NCI-H524 (cell line): ENCODE results near the gene SPTLC1.
"Not testable (repeated sequence)": the region's sequence is repeated elsewhere in the genome, so short reads cannot be mapped to it uniquely, and the experiment has no call there.

Source experiments
- DNase-seq, 2 experiments: peaks; one replicate each; lab custom pipeline; 2025; lab: John Stamatoyannopoulos, UW

SPTLC1 gene

DNA sequence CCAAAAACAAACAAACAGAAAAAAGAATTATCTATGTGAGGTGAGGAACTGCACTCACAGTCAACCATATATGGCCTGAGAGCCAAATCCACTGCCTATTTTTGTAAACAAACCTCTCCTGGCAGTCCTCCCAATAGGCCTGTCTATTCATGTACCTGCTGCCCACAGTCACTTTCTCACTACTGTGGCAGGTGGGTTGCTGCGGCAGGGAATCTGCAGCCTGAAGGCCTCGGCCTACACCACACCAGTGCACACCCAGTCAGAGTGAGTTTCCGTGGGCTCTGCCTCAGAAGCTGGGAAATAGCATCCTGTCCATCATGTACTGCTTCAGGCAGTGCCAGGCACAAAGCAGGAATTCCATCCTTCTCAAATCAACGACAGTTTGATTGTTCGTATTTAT, 82.3 kb downstream of the SPTLC1 start:
- no peak for DNase-seq

DNA sequence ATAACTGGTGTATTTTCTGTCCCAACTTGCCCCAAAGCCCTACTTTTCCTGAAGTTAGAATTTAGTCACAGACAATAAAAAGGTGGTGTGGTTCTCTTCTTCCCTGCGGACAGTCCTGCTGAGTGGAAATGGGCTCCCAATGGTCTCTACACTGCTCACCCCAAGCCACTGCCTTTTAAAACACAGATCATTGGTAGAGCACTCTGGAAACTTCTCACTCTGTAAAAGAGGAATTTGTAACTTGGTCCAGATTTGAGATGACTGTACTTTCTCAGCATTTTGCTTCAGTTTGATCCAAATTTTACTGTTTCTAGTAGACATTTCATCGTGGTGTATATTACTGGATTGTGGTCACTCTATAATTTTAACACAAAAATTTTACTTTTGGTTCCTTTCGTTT, 84.8 kb downstream of the SPTLC1 start:
- no peak for DNase-seq

DNA sequence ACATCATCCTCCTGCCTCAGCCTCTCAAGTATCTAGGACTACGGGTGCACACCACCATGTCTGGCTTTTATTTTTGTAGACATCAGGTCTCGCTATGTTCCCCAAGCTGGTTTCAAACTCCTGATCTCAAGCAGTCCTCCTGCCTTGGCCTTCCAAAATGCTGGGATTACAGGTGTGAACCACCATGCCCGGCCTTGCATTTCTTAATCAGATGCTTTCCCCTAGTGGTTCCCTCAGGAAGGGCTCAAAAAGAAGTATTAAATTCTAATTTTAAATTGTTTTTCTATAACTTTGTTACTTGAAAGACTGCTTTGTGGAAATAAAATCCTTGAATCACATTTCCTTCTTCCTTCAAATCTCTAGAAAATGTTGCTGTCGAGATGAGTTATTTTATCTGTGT, 85.7 kb downstream of the SPTLC1 start:
- no peak for DNase-seq

DNA sequence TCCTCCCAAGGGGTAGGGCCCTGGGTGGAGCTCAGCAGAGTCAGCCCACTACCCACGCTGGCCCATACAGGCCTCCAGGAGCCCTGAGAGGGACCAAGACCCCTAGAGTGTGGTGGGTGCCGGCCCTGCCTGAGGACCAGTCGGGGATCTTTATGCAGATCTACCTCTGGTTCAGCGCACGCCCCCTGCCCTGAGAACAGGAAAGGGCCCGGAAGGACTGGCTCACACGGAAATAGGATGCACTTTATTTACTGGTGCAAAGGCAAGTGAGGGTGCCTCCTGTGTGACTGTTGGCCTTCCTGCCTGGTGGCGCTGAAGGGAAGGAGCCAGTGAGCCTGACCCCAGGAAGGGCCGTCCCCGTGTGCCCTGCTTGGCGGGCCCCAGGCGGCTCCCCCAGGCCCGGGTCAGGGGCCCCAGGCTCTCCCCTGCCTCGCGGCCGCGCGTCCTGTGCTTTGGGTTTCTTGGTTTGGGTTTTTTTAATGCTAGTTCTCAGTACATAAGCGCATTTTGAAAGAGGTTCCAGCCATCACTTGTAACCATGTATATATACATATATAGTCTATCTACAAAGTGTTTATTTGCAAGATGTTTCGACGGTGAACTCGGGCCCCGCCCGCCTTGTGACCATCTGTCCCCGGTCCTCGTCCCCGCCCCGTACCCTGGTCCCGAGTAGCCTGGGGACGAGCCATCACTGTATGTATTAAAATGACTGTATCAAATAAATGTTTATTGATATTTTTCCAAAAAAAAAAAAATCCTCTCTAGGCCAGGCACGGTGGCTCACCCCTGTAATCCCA, 88.8 kb downstream of the SPTLC1 start:
- DNase-seq: no peak

DNA sequence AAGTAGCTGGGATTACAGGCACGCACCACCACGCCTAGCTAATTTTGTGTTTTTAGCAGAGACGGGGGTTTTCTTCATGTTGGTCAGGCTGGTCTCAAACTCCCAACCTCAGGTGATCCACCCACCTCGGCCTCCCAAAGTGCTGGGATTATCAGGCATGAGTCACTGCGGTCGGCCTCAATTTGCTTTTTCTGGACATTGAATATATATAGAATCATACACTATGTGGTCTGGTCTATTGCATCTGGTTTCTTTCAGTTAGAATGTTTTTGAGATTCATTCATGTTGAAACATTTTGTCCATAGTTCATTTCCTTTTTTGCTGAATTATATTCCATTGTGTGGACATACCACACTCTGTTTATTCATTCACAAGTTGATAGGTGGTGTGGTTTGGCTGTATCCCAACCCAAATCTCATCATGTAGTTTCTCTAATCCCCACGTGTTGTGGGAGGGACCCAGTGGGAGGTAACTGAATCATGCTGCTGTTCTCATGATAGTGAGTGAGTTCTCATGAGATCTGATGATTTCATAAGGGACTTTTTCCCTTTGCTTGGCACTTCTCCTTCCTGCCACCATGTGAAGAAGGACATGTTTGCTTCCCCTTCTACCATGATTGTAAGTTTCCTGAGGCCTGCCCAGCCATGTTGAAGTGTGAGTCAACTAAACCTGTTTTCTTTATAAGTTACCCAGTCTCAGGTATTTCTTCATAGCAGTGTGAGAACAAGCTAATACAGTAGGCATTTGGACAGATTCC, 93.2 kb downstream of the SPTLC1 start:
- not testable (repeated sequence) for DNase-seq

DNA sequence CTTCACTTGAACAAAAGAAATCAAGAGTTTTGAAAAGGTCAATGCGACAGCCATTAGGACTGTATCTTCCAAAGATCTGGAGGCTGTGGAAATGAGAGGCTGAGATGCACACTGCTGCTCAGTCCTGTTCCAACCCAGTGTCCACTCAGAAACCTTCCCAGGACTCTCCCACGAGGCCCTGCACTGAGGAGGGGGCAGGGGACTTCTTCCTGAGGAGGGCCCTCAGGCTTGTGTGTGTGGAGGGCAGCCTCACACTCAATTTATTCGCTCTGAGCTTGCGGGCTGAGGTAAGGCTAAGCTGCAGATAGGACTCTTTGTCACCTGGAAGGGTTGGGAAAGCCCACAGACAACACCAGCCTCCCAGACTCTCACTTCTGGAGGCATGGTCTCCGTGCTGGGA, 95.6 kb downstream of the SPTLC1 start:
- no peak for DNase-seq

DNA sequence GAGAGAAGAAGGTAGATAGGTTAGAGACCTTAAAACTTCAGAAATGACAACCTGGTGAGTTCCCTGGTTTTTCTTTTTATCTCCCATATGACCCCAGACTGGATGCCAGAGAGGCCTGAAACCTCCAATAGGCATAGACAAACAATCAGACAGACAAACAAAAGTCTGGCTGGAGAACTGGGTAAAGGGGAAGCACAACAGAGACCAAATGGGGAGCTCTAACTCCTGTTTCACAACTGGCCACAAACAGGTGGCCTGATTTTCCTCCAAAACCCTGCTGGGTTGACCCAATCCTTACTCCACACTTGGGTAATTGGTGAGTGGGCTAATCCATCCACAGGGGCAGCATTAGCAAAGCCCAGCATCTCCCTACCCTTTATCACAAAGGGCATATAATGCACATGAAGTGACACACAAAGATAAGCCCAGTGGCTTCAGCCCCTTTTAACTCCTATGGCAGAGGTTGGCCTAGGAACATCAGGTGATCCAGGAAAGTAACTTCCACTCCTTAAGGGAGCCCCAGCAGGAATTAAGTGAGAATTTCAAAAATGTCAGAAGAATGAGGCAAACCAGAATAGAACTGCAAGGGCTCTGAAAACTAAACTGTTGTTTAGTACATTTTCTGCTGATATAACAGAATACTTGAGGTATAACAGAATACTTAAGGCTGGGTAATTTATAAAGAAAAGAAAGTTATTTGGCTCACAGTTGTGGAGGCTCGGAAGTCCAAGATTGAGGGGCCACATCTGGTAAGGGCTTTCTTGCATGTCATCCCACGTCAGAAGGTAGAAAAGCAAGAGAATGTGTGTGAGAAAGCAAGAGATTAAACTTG, 104.3 kb downstream of the SPTLC1 start:
- DNase-seq: no peak

DNA sequence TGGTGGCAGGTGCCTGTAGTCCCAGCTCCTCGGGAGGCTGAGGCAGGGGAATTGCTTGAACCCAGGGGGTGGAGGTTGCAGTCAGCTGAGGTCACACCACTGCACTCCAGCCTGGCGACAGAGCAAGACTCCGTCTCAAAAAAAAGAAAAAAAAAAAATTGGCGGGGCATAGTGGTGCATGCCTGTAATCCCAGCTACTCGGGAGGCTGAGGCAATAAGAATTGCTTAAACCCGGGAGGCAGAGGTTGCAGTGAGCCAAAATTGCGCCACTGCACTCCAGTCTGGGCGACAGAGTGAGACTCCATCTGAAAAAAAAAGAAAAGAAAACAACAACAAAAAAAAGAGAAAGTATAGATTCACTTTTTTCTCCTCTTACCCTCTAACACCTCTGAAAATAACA, 105.0 kb downstream of the SPTLC1 start:
- not testable (repeated sequence) for DNase-seq

DNA sequence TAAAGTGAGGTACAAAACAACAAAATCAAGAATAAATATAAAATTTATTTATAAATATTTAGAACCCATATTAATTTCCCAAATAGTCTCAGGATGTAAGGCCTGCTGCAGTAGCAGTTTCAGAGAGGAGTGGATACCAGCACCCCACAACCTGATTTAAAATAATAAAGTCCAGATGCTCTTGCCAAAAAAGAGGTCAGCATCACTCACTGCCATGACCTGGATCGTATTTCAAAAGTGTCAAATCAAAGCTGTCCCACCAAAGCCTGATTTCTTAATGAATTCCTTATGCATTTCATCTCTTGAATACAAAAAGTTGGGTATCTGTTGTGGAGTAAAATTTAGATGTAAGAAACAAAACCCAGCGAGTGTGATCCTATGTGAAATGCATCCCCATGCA, 107.2 kb downstream of the SPTLC1 start:
- no peak for DNase-seq

DNA sequence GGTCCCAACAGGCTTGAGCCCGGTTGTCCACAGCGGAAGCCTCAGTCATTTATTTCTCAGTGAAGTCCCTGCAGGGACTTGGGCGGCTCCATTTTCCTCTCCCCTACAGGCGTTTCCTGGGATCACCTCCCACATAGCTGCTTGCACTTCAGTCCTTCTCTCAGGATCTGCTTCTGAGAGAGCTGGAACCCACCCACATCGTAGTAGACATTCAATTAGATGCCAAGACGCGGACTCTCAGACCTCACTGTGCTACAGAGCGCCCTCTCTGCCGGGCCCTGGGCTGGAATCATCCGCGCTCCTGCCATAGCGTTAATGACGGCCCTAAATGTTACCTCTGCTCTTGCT, 111.2 kb downstream of the SPTLC1 start:
- DNase-seq: no peak

DNA sequence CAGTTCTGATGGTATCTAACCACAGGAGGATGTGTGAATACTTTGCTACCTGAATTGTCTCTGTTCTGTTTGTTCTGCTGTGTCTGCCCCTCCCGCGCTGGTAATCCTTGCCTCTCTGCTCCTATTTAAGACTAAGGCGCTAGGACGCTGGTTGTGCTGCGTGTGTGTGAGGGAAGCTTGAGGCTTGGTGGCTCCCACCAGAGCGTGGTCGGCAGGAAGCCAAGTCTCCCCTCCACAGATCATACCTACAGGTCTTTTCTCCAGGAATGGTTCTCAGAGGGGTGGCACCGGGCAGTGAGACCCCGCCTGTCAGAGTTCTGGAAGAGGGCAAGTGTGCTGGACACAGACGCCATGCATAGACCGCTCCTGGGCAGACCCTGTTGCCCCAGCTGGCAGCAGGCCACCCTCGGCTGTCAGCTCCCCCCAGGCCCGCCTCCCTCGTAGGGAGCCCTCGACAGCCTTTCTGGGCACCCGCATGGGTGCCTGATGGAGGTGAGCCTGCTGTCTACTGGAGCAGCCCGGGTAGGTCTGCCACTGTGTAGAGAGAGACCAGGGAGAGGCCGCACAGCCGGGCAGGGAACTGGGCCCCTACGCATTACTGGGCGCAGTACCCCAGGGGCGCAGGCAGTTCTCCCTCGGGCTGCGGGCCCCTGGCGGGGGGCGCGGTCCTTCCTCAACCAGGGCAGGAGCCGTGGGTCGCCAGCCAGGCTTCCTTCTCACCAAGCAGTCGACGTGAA, 111.7 kb downstream of the SPTLC1 start:
- DNase-seq: no peak

DNA sequence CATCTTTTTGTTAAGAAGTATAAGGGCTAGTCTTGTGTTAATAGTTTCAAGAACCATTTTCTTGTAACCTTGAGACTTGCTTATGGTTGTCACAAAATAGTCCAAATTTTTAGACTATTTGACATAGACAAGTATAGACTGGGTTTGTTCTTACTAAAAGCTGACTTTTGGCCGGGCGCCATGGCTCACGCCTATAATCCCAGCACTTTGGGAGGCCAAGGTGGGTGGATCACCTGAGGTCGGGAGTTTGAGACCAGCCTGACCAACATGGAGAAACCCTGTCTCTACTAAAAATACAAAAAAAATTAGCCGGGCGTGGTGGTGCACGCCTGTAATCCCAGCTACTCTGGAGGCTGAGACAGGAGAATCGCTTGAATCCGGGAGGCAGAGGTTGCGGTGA, 113.3 kb downstream of the SPTLC1 start:
- DNase-seq: not testable (repeated sequence)

DNA sequence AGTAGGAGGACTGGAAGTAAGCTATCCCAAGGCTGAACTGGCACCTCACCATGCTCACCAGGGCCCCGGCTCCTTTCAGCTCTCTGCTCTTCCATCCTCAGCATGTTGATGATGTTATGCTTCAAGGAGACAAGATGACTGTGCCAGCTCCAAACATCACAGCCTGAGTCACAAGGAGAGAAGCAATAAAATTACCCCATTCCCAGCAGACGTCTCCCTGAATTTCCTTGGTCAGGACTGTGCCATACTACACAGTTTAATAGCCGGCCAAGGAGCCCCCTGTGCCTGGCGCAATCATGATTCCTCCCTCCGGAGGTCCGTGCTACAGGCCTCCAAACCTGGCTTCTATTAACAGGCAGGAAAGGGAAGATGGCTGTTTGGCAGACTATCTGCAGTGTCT, 114.0 kb downstream of the SPTLC1 start:
- DNase-seq: no peak

DNA sequence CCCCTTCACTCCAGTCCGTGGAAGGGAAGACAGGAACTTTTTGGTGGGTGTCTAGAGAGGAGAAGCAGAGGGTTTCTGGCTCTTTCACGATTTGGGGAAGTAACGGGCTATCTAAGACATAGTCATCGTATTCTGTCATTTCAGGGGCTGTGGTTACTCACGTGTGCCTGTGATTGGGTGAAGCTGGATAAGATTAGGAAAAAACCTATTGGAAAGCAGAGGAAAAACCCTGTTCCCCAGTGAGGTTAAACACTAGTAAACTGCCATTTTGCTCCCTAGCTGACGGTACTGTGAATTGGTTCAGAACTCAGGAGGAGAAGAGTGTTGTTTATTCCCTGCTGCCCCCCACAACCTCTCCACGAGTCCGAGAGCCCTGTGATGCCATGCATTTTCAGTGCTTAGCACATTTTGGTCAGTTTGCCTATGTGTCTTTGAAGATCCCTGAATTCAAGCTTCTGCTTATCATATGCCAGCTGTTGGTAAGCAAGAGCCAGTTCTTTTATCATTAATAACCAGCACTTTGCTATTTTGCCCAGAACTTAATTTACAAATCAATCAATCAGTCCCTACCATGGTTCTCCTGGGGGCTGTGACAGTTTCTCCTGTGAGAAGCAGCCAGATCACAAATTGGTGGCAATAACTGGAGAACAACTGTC, 120.1 kb downstream of the SPTLC1 start:
- DNase-seq: no peak

DNA sequence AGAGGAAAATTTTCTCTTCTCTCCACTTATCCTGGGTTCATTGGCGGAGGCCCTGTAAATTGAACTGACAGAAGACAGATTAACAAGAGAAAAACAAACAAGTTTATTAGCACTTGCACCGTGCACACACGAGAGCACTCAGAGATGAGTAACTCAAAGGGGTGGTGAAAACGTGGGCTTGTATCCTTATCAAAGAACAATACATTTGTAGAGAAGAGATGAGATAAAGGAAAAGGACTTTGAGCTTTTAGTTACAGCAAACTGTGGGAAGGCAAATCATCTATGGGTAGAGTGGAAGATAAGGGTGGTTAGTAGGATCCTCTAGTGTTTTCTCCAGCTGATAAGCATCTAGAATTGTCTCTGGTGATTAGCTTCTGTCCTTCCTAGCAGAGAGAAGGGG, 120.8 kb downstream of the SPTLC1 start:
- DNase-seq: no peak

DNA sequence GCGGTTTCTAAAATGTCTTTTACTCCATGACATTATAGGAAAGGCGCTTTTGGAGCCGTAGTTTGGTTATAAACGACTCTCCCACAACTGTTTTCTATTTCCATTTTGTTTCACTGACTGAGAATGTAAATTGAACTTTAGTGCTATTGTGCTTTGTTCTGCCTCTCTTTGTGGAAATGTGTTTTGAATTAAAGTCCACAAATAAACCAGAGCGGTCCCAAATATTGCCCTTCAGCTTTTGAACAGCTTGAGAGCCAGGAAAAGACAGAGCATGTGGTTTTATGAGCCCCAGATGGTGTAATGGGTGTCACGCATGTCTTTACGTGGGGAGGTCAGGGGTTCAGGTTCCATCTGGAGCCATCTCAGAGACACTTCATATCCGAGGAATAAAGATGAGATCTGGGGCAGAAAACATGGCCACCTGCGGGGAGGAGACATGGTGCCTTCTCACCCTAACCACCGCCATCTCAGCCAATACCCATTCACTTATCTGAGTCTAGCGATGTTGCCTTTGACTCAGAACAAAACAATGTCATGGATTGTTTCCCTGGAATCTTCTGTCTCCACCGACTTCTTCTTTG, 122.7 kb downstream of the SPTLC1 start:
- peak; percentile 25 to 59 for DNase-seq

DNA sequence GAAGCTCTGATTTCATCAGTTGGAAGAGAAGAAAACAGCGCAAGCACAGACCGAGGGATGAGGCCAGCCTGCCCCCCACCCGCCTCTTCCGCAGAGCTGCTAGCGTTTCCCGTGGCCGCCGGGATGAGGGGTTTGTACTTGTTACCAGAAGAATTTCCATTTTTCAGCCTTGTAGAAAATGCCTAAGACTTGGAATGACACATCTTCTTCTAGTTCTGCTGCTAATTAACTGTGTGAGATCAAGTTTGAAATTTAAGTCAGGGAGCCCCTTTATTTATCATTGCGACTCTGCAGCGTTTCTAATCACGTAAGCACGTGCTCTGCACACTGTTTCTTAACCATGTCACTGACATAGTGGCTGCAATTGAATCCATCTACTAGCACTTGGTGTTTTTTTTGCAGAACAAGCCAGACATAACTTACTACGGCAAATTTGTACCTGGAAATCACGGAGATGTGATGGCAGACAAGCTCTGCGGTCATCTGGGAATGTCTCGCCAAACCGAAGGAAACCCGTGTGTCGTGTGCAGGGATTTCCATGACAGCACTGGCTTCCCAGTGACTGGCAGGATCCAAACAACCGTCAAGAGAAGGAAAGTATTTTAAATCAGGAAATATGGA, 123.4 kb downstream of the SPTLC1 start:
- no peak for DNase-seq

DNA sequence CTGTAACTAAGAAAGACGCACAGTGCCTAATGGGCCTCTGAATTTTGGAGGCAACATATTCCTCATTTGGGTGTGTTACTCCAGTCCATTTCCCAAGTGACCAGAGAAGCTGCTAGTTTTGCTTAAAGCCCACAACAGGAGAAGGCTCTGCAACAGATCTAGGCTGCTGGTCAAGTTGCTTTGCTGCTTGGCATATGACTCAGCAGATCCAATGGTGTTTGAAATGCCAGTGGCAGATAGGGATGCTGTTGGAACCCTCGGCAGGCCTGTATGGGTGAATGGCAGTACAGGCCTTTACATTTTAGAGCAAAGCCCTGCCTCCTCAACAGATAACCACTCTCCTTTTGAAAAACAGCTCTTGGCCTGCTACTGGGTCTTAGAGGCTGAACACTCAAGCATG, 129.0 kb downstream of the SPTLC1 start:
- DNase-seq: no peak

DNA sequence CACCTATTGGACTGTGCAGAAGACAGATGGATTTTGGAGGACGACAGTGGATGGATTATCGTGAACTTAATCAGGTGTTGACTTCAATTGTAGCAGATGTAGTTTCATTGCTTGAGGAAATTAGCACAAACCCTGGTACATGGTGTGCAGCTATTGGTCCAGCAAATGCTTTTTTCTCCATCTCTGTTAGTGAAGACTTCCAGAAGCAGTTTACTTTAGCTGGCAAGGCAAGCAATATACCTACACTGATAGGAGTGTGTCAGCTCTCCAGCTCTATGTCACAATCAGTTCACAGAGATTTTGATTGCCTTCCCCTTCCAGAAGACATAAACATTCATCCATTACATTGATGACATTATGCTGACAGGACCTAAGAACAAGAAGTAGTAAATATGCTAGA, 129.5 kb downstream of the SPTLC1 start:
- peak in 1 of 2 experiments; percentile 31 for DNase-seq
